Measurements from ENCODE around the gene TMEM150B. TPM values are rescaled to one million over a fixed set of nuclear protein-coding genes. Genes with fewer than 3 reads are reported as not detected.
A peak's percentile ranks its signal among the peaks of the same experiment; 100 is the strongest.

Gene TMEM150B
- total and polyA plus RNA-seq, 9 of the 15 experiments (the other 6 are each of a cell fraction or from before 2014, with no cell fraction given) = 0.47 to 1.3 (median 0.74) TPM; not detected in 2

DNA sequence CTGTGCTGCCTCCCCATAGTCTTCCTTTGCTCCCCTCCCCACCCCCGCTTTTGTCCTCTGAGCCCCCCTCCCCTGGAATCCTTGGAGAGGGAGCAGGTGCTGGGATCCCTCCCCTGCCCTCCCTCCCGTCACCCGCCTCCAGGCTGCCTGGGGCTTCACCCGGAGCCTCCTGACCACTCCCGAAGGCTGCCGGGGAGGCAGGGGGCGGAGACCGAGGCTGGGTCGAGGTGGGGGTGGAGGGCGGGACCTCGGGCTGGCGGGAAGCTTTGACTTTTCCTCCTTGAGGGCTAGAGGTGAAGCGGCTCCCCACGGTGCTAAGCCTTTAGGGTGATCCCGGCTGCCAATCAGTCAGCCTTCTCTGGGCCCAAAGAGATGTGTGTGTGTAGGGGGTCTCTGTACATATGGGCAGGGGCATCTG is 16.0 kb upstream of the TMEM150B start (continued):
- no peak for TF ChIP-seq ZNF318 (IDR thresholded peaks at IDR 0.05; ENCODE audit: borderline replicate concordance in 1 of 2, low read depth in 1 of 2)
- TF ChIP-seq HDAC1 (IDR thresholded peaks at IDR 0.05) = 0 out of 4 replicates have a peak, but pooled peaks of 1 of the 2 experiments have one; percentile 40
- TF ChIP-seq TEAD2 (tag; IDR thresholded peaks at IDR 0.05) = no peak
- no peak for TF ChIP-seq SP2 (IDR thresholded peaks at IDR 0.05; ENCODE audit: extremely low read depth, low read depth, low read length, poor library complexity, severe bottlenecking)
- TF ChIP-seq SP1 (CRISPR knock-in tag; IDR thresholded peaks at IDR 0.05) = no peak
- no peak for TF ChIP-seq RREB1 (CRISPR knock-in tag; IDR thresholded peaks at IDR 0.05)
- no peak for TF ChIP-seq NCOA4 (IDR thresholded peaks at IDR 0.05; ENCODE audit: partially characterized antibody)
- no peak for TF ChIP-seq ZNF445 (CRISPR knock-in tag; IDR thresholded peaks at IDR 0.05; ENCODE audit: low read depth)
- TF ChIP-seq VEZF1 (CRISPR knock-in tag; IDR thresholded peaks at IDR 0.05) = peak; percentile 89
- no peak for TF ChIP-seq DACH1 (IDR thresholded peaks at IDR 0.05; ENCODE audit: partially characterized antibody)
- TF ChIP-seq SPI1 (IDR thresholded peaks at IDR 0.05; ENCODE audit: borderline replicate concordance, low read depth, low read length) = no peak
- TF ChIP-seq IFI16 (CRISPR knock-in tag; IDR thresholded peaks at IDR 0.05) = no peak

Data from K562 (cell line).